H9 (cell line): ENCODE results near the gene C16orf86. TPM values are rescaled to one million over a fixed set of nuclear protein-coding genes. Genes with fewer than 3 reads are reported as not detected.

Experiments
- DNase-seq: peaks from one replicate; pipeline ENCODE4 v3.0.0-alpha.2; 2017
- H2AFZ ChIP-seq: one replicate; pipeline ENCODE4 v1.6.1; 2013; ENCODE audit warnings: mild to moderate bottlenecking, low read length, control low read depth, moderate library complexity
- H2AK5ac ChIP-seq: 2 replicates; pipeline ENCODE4 v1.6.1; 2013; ENCODE audit warnings: low read length, control low read depth, mixed read lengths; ENCODE audit not compliant: insufficient read length
- H2BK120ac ChIP-seq: one replicate; pipeline ENCODE4 v1.6.1; 2013; ENCODE audit warnings: low read depth, mild to moderate bottlenecking, low read length, control low read depth, inconsistent platforms; ENCODE audit not compliant: poor library complexity, severe bottlenecking
- H2BK12ac ChIP-seq: 2 replicates; pipeline ENCODE4 v1.6.1; 2013; ENCODE audit warnings: low read length, control low read depth, mixed read lengths, low read depth; ENCODE audit not compliant: insufficient read length
- H2BK15ac ChIP-seq: 2 replicates; pipeline ENCODE4 v1.6.1; 2013; ENCODE audit warnings: low read depth, low read length, control low read depth
- H2BK20ac ChIP-seq: one replicate; pipeline ENCODE4 v1.6.1; 2013; ENCODE audit warnings: low read depth, mild to moderate bottlenecking, low read length, control low read depth, inconsistent platforms; ENCODE audit not compliant: poor library complexity, severe bottlenecking
- H2BK5ac ChIP-seq: 2 replicates; pipeline ENCODE4 v1.6.1; 2013; ENCODE audit warnings: low read length, control low read depth, mixed read lengths; ENCODE audit not compliant: insufficient read length
- H3K14ac ChIP-seq: 2 replicates; pipeline ENCODE4 v1.6.1; 2013; ENCODE audit warnings: low read length, control low read depth; ENCODE audit not compliant: insufficient read depth
- H3K18ac ChIP-seq: 2 replicates; pipeline ENCODE4 v1.6.1; 2013; ENCODE audit warnings: low read depth, mild to moderate bottlenecking, mixed read lengths, low read length, control low read depth; ENCODE audit not compliant: insufficient read length
- H3K23ac ChIP-seq: 2 replicates; pipeline ENCODE4 v1.6.1; 2013; ENCODE audit warnings: low read length, control low read depth, mixed read lengths, low read depth; ENCODE audit not compliant: insufficient read length
- H3K23me2 ChIP-seq: 2 replicates; pipeline ENCODE4 v1.6.1; 2013; ENCODE audit warnings: low read depth, mild to moderate bottlenecking, mixed read lengths, low read length, control low read depth; ENCODE audit not compliant: insufficient read length, poor library complexity, severe bottlenecking
- H3K27ac ChIP-seq: 2 replicates; pipeline ENCODE4 v1.5.1; 2013; ENCODE audit warnings: low read length, control low read depth, mixed read lengths, low read depth; ENCODE audit not compliant: insufficient read length
- H3K27me3 ChIP-seq: 2 replicates; pipeline ENCODE4 v1.6.1; 2013; ENCODE audit warnings: low read length, control low read depth, inconsistent platforms; ENCODE audit not compliant: insufficient read depth
- H3K4ac ChIP-seq: 2 replicates; pipeline ENCODE4 v1.6.1; 2013; ENCODE audit warnings: low read depth, mild to moderate bottlenecking, control low read depth, inconsistent platforms, low read length, moderate library complexity
- H3K4me1 ChIP-seq: 2 replicates; pipeline ENCODE4 v1.6.1; 2013; ENCODE audit warnings: low read length, control low read depth, inconsistent platforms; ENCODE audit not compliant: insufficient read depth
- H3K4me2 ChIP-seq: 2 replicates; pipeline ENCODE4 v1.6.1; 2013; ENCODE audit warnings: low read length, control low read depth, mixed read lengths; ENCODE audit not compliant: insufficient read length, insufficient read depth
- H3K56ac ChIP-seq: 2 replicates; pipeline ENCODE4 v1.6.1; 2013; ENCODE audit warnings: low read depth, mild to moderate bottlenecking, mixed read lengths, low read length, control low read depth; ENCODE audit not compliant: insufficient read length
- H3K79me1 ChIP-seq: 2 replicates; pipeline ENCODE4 v1.6.1; 2013; ENCODE audit warnings: low read depth, mild to moderate bottlenecking, moderate library complexity, low read length, control low read depth, inconsistent platforms; ENCODE audit not compliant: insufficient read depth, poor library complexity, severe bottlenecking
- H3K79me2 ChIP-seq: 2 replicates; pipeline ENCODE4 v1.6.1; 2013; ENCODE audit warnings: low read length, control low read depth, inconsistent platforms; ENCODE audit not compliant: insufficient read depth
- H3K9ac ChIP-seq: 2 replicates; pipeline ENCODE4 v1.6.1; 2013; ENCODE audit warnings: low read length, control low read depth, mixed read lengths; ENCODE audit not compliant: insufficient read length; ENCODE audit errors: extremely low read depth
- H3K9me3 ChIP-seq: one replicate; pipeline ENCODE4 v1.6.1; 2013; ENCODE audit warnings: low read depth, low read length, inconsistent platforms; ENCODE audit not compliant: control insufficient read depth
- H3T11ph ChIP-seq: one replicate; pipeline ENCODE4 v1.6.1; 2013; ENCODE audit warnings: mild to moderate bottlenecking, low read length, control low read depth, inconsistent platforms
- H4K20me1 ChIP-seq: one replicate; pipeline ENCODE4 v1.6.1; 2013; ENCODE audit not compliant: control insufficient read depth, insufficient read length, insufficient read depth
- H4K5ac ChIP-seq: 2 replicates; pipeline ENCODE4 v1.6.1; 2013; ENCODE audit warnings: low read depth, mild to moderate bottlenecking, mixed read lengths, low read length, control low read depth; ENCODE audit not compliant: insufficient read length
- H4K8ac ChIP-seq: replicated peaks from 2 replicates; pipeline ENCODE4 v1.6.1; 2013; ENCODE audit warnings: low read length, control low read depth, mixed read lengths, low read depth; ENCODE audit not compliant: insufficient read length
- H4K91ac ChIP-seq: 2 replicates; pipeline ENCODE4 v1.6.1; 2013; ENCODE audit warnings: low read depth, mild to moderate bottlenecking, moderate library complexity, mixed read lengths, low read length, control low read depth; ENCODE audit not compliant: insufficient read length
- H3K27ac Mint-ChIP-seq, 3 experiments: 2 replicates in 2 of 3; 3 replicates in 1 of 3; pipeline ENCODE4 v1.8.0; 2020 to 2021; ENCODE audit warnings: mixed read lengths in 3 of 3, mild to moderate bottlenecking in 1 of 3, moderate library complexity in 1 of 3
- H3K27me3 Mint-ChIP-seq: 2 replicates; pipeline ENCODE4 v1.8.0; 2021; ENCODE audit warnings: low read depth, mild to moderate bottlenecking, moderate library complexity, mixed read lengths
- H3K36me3 Mint-ChIP-seq, 3 experiments: 2 replicates in 2 of 3; 3 replicates in 1 of 3; pipeline ENCODE4 v1.8.0; 2020 to 2021; ENCODE audit warnings: low read depth in 3 of 3, mixed read lengths in 3 of 3; ENCODE audit not compliant: insufficient read depth in 1 of 3
- H3K4me1 Mint-ChIP-seq, 2 experiments: 2 replicates each; pipeline ENCODE4 v1.8.0; 2020; ENCODE audit warnings: mixed read lengths in 2 of 2
- H3K4me3 Mint-ChIP-seq, 2 experiments: 2 replicates in 1 of 2; 3 replicates in 1 of 2; pipeline ENCODE4 v1.8.0; 2020 to 2021; ENCODE audit warnings: mild to moderate bottlenecking in 2 of 2, mixed read lengths in 2 of 2, moderate library complexity in 1 of 2
- H3K9me3 Mint-ChIP-seq, 2 experiments: 2 replicates in 1 of 2; 3 replicates in 1 of 2; pipeline ENCODE4 v1.8.0; 2020; ENCODE audit warnings: mild to moderate bottlenecking in 2 of 2, mixed read lengths in 2 of 2, moderate library complexity in 1 of 2
- CTCF ChIP-seq: fragments of 200-600 bp; sonication (generic); conservative IDR thresholded peaks from 3 replicates; pipeline ENCODE4 v1.8.0; 2021; ENCODE audit warnings: antibody characterized with exemption, mild to moderate bottlenecking
- WGBS: extraction: QIAGEN DNeasy Blood & Tissue Kit; methylation state at CpG from one replicate; pipeline ENCODE4 v1.1.7; 2013; ENCODE audit warnings: missing lambda C conversion rate, low lambda C conversion rate, mixed read lengths; ENCODE audit not compliant: insufficient read length; ENCODE audit errors: extremely low coverage; 5-methylcytosine and 5-hydroxymethylcytosine counted together
- total RNA-seq: library from RNA; stranded (reverse); gene quantifications from 2 replicates; pipeline ENCODE4 v1.2.1, GENCODE V29; 2021

C16orf86 gene
- total RNA-seq, 1 experiment from 2014 or later, result 1.5 TPM

GRCh38 chr16:67647111-67647651 is 19.4 kb upstream of the C16orf86 start:
- Histone ChIP-seq H4K5ac (no peak overlapping the region), H3K27ac (no peak overlapping the region), H3K14ac (no peak overlapping the region), H3K4ac (no peak overlapping the region), H3K23me2 (peaks cover 8% of the 10 kb centered on the region), H4K8ac (no peak overlapping the region), H3K9me3 (no peaks in the 10 kb centered on the region), H2AFZ (no peak overlapping the region), H3K9ac (no peak overlapping the region), H2BK15ac (no peak overlapping the region), H2AK5ac (no peak overlapping the region), H2BK12ac (no peak overlapping the region), H3K4me1 (no peaks in the 10 kb centered on the region), H3K18ac (no peak overlapping the region), H4K20me1 (no peaks in the 10 kb centered on the region), H2BK20ac (no peak overlapping the region), H3K56ac (no peak overlapping the region), H3T11ph (no peak overlapping the region), H3K4me2 (no peak overlapping the region), H2BK5ac (no peak overlapping the region), H3K79me1 (no peaks in the 10 kb centered on the region), H3K79me2 (no peaks in the 10 kb centered on the region), H4K91ac (no peak overlapping the region), H3K23ac (no peak overlapping the region), H3K27me3 (no peaks in the 10 kb centered on the region), H2BK120ac (no peak overlapping the region)
- H3K27me3 Mint-ChIP-seq, result peaks cover 9% of the 10 kb centered on the region
- TF ChIP-seq CTCF, result no peak
- WGBS, result no CpG with 5 or more reads among the region's 15 CpGs
- H3K4me1 Mint-ChIP-seq, result peaks cover 3 to 9% of the 10 kb centered on the region in 2 experiments; a peak in 3 of 4 replicates
- no peak overlapping the region; a peak in 1 of 5 replicates for H3K4me3 Mint-ChIP-seq
- no peak for DNase-seq
- H3K9me3 Mint-ChIP-seq, result no peaks in the 10 kb centered on the region
- no peak overlapping the region for H3K27ac Mint-ChIP-seq
- peaks cover 6 to 26% (median 23%) of the 10 kb centered on the region in 3 experiments; a peak in 6 of 7 replicates for H3K36me3 Mint-ChIP-seq
